RKO (cell line): ENCODE measurements around the gene MARCHF6.
"Not testable (repeated sequence)": the region's sequence is repeated elsewhere in the genome, so short reads cannot be mapped to it uniquely, and the experiment has no call there.

ENCODE experiments used
- DNase-seq: peaks from one replicate; pipeline ENCODE4 v3.0.0-alpha.2; 2016; ENCODE audit warnings: low spot score

MARCHF6 gene

DNA sequence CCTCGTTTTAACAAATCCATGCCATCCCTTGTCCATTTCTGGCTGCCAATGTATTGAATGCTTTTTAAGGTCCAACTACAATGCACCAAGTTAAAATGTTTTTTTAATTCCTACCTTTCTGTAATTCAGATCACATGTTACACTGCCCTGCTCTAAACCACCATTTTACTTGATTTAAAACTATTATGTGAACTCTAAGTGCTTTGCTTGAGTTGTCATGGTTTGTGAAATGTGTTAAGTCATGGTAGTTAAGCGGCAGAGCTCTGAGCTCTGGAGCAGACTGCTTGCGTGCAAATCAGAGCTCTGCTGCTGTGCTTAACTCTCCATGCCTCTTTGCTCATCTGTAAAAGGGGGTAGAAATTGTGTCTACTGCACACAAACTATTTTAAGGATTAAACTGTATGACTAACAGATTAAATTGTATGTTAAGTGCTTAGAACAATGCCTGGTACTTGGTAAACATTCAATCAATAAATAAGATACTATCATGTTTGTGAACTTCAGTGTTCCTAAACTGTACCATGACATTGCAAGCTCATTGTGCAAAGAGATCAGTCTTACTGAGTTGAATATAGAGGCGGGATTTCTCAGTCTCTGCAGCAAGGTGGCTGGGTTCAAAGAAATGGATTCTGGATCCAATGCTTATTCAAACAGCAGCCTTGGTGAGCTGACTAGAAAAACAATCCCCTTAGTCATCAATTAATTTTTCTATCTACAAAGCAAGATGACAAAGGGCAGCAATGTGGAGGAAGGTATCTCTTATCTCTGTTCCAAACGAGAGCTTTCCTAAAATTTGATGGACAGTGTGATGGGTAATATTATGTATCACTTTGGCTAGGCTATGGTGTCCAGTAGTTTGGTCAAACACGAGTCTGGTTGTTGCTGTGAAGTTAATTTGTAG, 29.7 kb upstream of the MARCHF6 start:
- DNase-seq = no peak

DNA sequence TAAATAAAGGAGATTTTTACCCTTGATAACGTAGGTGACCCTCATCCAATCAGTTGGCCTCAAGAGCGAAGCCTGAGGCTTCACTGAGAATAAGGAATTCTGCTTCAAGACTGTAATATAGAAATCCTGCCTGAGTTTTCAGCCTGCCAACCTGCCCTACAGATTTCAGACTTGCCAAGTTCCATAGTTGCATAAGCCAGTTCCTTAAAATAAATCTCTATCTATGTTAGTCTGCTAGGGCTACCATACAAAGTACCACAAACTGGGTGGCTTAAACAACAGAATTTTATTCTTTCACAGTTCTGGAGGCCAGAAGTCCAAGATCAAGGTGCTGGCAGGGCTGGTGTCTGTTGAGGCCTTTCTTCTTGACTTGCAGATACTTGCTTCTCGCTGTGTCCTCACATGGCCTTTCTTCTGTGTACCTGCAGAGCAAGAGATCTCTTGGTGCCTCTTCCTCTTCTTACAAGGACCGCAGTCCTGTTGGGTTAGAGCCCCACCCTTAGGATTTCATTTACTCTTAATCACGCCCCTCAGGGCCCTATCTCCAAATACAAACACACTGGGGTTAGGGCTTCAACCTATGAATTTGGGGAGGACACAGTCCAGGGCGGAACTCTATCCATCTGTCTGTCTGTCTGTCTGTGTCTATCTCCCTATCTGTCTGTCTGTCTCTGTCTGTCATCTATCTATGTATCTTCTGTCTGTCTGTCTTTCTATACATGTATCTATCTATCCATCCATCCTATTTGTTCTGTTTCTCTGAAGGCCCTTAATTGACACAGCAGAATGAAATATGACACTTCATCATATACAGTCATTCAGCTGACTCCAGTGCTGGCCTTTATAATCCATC, 28.8 kb upstream of the MARCHF6 start:
- no peak for DNase-seq

DNA sequence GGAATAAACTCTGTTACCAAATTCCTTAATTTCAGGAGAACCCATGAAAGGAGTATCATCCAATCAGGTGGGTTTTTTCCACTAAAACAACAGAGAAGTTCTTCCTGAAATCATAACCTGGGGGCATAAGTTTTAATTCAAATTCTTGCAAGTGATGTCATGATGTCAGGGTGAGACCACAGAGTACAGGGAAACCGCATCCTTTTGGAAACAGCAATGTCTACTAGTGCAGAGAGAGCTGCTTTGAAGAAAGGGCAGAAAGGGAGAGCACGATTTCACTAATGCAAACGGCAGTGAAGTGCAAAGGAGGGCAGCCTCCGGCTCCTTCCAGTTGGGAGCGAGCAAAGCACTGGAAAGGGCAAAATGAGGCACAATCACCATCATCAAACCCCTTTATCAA, 25.2 kb upstream of the MARCHF6 start:
- no peak for DNase-seq

DNA sequence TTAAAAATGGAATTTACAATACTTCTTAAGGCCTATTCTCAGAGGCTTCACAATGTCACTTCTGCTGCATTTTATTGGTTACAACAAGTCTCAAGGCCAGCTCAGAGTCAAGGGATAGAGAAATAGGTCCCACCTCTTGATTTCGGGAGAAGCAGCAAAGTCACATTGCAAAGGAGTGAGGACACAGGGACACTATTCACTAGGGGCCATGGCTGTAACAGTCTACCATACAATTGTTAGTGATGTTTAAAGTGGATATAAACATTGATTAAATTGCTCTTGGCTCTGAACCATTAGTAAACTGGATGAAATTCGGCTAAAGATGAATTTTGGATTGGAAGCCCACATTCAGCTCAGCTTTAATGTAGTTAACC, 24.1 kb upstream of the MARCHF6 start:
- no peak for DNase-seq

DNA sequence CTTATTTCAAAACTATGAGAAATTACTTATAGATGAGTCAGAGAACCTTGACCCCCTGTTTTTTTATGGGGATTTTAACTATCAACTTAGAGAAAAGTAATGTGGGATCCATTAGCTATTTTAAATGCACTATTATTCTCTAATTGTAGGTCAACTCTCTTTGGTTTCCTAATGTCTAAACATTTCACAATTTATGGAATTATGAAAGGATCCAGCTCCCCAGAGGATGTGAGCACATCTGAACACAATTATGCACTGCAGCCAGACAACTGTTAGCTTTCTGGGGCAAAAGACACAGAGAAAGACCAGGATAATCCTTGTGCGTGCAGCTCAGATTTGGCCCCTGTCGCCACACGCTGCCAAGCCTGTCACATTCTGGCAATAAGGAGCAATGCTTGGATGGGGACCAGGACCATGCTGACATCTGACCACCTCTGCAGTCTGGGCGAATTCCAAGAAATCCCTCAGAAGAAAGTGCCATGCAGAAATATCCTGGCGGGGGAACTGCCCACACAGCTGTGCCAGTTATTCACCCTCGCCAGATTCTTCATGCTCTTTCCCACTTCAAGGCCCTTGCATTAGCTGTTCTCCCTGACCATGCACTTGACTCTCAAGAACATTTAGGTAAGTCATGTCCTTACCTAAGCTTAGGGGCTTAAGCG, 23.5 kb upstream of the MARCHF6 start:
- DNase-seq = no peak

DNA sequence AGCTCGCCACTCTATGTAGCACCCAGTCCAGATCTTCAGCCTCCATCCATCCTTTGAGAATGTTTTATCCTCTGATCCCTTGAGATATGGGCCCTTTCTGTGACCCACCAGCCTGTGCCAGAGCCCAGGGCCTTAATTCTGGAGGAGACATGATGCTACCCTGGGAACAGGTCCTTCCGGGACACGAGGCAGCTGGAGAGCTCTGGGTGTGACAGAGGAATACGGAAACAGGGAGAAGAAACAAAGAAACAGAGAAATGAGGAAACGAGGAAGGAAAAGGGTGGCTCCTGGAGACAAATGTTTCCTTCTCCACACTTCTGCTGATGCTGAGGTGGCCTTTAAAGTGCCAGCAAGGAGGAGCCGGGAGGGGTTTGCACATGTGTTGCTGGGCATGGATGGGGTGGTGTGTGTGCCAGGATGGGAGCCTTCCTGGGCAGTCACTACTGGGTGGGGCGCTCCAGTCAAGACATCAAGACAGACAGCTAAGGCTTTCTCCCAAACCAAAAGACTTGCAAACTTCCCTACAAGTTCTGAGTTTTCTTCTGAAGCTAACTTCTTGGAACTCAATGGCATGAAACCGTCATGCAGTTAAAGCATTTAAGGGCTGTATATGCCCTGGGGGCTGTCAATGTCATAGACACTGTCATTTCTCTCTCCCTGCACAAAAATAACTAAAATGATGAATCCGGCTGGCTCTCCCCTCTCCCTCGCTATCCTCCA, 22.8 kb upstream of the MARCHF6 start:
- DNase-seq = no peak

DNA sequence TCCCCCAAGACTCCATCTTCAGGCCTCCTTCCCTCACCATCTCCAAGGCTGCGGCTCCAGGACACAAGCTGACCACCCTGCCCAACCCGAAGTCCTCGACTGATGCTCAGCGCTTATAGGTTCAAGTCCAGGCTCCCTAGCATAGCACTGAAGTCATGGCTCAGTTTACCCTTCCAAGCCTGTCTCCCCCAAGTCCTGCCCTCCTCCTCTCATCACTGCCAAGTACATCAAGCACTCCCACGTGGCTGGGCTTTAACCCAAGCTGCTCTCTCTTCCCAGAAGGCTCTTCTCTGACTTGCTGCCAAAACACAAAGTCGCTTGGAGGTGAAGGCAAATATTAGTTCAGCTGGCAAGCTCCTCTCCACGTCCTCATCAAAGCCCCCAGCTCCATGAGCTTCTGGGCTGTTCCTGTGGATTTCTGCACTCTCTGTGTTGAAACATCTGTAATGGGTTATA, 22.1 kb upstream of the MARCHF6 start:
- no peak for DNase-seq

DNA sequence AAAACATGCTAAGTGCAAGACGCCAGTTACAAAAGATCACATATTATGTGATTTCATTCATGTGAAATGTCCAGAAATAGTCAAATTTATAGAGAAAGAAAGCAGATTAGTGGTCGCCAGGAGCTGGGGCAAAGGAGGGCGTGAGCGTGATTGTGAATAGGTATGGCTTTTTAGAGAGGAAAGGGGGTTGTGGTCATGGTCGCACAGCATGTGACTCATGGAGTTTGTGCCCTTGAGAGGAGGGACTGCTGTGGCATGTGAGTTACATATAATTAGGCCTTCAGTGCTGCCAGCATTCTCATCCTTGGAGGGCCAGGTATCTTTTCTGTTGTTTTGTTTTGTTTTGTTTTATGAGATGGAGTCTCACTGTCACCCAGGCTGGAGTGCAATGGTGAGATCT, 21.2 kb upstream of the MARCHF6 start:
- no peak for DNase-seq

DNA sequence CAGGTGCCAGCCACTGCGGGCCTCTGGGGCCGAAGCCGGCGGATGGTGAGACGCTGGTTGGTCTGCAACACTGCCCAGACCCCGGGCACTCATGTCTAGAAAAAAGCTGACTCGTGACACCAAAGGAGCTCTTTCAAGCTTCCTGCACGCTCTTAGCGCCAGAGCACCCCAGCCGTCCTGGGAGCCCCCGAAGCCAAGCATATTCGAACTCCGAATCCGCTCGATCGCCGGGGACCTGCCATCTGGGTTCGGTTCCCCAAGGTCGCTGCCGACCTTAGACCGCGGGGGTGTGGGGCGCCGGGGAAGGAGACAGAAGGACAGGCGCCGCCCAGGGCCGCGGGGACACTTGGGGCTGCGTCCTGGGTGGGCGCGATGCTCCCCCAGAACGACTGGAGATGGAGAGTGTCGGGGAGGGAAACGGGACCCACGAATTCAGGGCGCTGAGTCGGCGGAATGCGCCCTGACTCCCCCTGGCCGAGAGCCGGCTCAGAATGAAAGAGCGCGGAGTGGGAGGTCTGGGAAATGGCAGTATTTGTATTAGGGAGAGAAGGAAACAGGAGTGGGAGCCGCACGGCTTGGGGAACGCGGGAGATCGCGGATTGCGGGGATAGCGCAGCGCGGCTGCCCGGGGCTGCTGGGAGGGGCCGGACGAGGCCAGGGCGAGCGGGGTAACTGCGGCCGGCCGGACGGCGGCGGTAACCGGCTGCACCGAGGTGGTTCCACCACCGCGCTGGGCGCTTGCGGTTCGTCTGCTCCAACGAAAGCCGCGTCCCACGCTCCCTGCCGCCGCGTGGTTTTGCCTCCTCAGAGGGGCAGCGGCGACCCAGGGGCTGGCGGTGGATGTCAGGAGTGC, 20.1 kb upstream of the MARCHF6 start:
- DNase-seq = no peak

DNA sequence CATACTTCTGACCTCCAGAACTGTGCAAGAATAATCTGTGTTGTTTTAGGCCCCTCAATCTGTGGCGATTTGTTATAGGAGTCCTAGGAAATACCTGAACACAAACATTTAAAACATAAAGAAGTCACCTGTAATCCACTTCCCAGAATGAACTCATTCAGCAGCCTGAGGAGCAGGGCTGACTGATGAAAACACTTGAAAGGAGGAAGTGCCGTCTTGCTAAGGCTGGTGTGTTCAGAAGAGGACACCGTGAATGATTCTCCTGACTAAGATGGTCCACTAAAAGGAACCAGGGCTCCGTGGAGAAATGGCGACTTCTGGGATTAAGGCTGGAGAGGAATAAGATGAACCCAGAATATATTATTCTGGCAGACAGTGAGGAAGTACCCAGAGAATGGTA, 18.7 kb upstream of the MARCHF6 start:
- DNase-seq = no peak

DNA sequence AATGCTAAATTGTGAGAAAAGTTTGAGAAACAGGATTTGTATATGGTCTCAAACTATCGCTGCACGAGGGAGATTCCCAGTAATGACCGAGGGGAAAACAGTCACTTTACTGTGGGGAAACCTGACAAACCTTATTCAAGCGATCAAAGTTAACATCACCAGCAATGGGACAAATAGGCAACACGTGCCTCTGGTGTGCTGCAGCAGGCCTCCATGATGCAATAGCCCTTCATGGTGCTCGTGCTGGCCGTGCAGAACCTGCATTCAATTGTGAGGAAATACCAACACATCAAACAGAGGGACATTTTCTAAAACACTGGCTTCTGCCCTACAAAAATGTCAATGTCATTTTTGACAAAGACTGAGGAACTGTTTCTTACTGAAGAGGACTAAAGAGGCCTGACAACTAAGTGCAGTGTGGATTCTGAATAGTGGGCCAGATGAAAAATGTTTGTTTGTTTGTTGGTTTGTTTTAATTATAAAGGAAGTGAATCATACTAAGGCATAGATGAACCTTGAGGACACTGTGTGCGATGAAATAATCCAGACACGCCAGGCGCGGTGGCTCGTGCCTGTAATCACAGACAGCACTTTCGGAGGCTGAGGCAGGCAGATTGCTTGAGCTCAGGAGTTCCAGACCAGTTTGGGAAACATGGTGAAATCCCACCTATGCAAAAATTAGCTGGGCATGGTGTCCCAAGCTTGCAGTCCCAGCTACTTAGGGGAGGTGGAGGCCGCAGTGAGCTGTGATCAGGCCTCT, 17.6 kb upstream of the MARCHF6 start:
- no peak for DNase-seq

DNA sequence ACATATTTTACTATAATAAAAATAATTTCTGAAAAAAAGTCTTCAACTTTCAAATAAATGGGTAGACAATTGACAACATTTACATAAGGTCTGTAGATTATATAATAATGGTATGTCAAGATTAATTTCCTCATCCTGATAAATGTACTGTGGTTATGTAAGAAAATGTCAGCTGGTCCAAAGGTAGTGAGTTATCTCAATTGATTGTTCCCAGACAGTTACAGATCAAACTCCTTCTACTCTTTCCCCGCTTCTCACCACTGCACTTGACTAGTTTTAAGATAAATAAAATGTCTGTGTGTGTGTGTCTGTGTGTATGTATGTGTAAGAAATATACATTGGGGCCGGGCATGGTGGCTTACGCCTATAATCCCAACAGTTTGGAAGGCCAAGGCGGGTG, 16.4 kb upstream of the MARCHF6 start:
- no peak for DNase-seq

DNA sequence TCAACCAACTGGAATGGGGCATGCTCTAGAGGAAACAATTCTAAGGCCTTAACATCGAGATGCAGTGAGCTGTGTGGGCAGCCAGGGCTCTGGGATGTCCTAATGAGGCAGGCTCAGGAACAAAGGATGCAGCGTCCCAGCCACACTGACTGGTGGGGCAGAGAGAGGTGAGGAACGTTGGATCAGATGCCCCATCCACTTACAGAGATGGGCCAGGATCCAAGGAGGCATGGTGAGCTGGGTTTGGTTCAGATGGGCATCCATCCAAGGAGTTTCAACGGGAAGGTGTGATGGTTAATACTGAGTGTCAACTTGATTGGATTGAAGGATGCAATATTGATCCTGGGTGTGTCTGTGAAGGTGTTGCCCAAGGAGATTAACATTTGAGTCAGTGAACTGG, 15.5 kb upstream of the MARCHF6 start:
- DNase-seq = no peak

DNA sequence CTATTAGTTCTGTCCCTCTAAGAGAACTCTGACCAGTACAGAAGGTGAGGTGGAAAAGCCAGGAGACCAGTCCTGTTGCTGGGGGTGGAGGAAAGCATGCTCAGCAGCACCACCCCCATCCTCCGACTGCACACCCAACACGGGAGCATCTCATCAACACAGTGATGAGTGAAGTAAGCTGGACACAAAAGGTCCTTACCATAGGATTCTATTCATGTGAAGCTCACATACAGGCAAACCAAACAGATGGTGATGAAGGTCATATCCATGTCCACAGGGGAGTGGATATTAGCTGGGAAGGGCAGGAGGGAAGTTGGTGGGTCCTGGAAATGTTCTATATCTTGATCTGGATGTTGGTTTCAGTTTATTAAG, 14.8 kb upstream of the MARCHF6 start:
- no peak for DNase-seq

DNA sequence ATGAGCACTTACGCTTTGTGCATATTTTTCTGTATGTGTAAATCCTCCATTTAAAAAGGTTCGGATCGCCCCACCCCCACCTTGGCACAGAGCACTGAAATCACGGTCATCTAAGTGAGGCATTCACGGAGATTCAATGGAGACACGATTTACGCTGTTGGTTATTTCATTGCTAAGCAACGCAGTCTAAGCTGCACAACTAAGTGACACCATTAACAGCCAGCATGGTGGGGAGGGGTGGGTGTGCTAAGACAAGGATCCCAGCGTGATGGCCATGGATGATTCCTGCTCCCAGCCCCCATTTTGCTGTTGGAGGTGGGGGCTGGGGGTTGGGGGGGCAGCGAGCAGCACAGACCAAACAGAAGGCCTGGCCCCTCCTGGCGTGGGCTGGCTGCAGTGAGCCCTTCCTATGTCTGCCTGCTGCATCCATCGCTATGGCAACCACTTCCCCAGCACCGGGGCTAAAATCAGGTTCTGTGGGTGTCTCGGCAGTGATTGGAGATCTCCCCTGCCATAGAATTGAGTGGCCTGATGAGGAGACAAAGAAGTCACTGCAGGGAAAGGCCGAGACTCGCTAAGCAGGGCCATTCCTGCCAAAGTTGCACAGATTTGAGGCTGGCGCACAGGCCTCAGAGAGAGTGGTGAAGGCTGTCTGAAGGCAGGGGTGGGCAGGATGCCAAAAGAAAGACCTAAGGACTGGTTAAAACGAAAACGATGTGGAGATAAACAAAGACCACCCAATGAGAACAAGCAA, 14.3 kb upstream of the MARCHF6 start:
- no peak for DNase-seq

DNA sequence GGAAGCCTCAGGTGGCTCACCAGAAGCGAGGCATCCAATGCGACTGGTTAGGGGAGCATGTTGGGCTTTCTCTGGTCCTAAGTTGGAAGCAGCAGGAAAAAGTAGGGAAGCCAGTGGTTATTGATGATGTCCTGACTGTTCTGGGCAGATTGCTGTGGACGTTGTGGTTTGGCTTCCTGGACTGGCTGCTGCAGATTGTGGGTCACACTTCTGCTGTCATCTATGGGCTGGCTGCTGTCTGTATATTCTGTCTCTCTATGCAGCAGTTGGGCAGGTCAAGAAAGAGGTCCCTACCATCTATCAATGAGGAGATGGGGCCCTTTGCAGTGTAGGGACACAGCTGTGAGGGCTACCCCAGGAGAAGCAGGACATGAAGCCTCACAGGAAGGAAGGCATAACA, 13.5 kb upstream of the MARCHF6 start:
- no peak for DNase-seq

DNA sequence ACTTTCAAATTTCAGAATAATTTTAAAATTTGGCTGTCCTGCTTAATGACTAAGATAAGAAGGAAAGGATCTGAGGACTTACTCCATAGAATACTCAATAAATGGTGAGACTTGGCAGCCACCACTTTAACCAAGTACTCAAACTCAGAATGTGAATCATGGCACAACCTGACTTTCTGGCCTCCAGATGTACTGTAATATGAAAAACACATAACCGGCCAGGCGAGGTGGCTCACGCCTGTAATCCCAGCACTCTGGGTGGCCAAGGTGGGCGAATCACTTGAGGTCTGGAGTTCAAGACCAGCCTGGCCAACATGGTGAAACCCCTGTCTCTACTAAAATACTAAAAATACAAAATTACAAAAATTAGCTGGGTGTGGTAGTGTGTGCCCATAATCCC, 10.0 kb upstream of the MARCHF6 start:
- DNase-seq = no peak

DNA sequence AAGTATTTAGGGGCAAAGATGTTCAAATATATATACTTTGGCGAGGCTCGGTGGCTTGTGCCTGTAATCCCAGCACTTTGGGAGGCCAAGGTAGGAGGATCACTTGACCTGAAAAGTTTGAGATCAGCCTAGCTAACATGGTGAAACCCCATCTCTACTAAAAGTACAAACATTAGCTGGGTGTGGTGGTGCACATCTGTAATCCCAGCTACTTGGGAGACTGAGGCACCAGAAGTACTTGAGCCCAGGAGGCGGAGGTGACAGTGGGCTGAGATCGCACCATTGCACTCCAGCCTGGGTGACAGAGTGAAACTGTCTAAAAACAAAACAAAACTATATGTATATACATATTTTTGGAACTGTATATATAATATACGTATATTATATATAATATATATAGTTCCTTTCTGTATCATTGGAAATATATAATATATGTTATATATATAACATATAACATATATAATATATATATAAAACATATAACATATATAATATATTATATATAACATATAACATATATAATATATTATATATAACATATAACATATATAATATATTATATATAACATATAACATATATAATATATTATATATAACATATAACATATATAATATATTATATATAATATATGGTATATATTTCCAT, 8.9 kb upstream of the MARCHF6 start:
- not testable (repeated sequence) for DNase-seq

DNA sequence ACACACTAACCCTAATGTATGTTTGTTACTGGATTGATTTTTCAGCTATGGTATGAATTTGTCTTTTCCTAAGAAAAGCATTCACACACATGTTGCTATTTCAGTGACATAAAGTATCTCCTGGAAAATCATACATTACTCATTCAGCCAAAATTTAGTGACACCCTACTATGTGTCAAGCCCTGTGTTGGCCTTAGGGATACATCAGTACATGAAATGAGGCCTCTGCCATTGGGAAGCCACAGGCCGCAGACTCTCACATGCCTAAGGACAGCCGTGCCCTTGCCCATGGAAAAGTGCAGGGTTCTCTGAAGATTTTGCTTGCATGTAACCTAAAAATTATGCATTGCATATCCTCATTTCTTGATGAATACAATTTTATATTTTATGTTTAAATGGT, 5.2 kb upstream of the MARCHF6 start:
- DNase-seq = no peak
